Measurements from ENCODE around the gene SPG21.

Gene SPG21

GRCh38 chr15:64990168-64990470 lies 405 bp upstream of the SPG21 start:
- DNase-seq, result no peak

DNA sequence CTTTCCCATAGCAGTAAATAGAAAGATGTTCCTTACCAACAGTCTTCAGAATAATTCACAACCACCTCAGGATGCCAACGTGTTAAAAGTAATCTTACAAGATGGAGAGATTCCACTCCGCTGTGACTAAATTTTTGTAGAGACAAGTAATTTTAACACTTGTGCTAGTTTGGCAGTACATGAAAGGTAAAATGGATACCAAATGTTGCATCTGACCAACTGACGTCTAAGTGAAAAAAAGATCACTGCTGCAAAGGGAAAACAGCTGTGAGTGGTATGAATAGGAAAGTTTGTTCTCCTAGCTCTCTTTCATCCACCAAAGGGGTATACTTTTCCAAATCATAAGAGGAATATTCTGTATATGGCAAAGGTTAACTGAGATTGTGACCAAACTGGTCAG lies 2.6 kb downstream of the SPG21 start:
- no peak for DNase-seq

- DNase-seq, result no peak
These were observed 4.2 kb downstream of the SPG21 start for GRCh38 chr15:64985366-64986033.

- no peak for DNase-seq
These were observed 7.2 kb downstream of the SPG21 start for GRCh38 chr15:64982472-64982871.

GRCh38 chr15:64981812-64982431 lies 7.8 kb downstream of the SPG21 start:
- no peak for DNase-seq

- DNase-seq, result no peak
These were observed 10.4 kb downstream of the SPG21 start for GRCh38 chr15:64979252-64979710.

DNA sequence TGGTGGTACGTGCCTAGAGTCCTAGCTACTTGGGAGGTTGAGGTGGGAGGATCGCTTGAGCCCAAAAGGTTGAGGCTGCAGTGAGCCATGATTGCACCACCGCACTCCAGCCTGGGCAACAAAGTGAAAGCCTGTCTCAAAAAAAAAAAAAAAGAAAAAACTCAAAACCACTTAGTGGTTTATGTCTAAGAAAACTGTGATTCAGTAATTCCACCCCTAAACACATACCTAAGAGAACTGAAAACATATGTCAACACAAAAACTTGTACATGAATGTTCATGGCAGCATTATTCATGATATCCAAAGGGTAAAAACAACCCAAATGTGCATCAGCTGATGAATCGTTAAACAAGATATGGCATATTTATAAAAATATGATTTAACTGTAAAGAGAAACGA lies 14.3 kb downstream of the SPG21 start:
- DNase-seq, result no peak

GRCh38 chr15:64970698-64971097 lies 19.0 kb downstream of the SPG21 start:
- DNase-seq, result no peak

- DNase-seq, result no peak
These were observed 20.3 kb downstream of the SPG21 start for GRCh38 chr15:64969401-64969800.

- DNase-seq, result no peak
These were observed 28.7 kb downstream of the SPG21 start for GRCh38 chr15:64961013-64961412.

DNA sequence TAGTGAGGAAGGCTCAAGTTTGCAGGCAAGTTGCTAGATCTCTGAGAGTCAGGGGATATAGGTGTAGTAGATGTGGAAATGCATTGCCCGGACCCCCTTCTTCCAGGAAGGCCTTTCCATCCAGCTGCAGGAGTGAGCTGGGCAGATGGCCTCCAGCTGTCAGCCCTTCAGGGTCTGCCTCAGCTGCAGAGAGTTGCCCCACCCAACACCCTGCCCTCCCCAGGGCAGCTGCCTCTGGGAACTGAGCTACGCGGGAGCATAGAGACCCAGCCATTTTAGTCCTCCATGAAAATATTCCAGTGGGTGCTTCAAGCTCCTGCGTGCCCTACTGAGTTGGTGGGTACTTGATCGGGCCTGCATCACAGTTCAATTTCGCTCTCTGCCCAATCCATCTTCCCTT lies 29.6 kb downstream of the SPG21 start:
- DNase-seq, result no peak

DNA sequence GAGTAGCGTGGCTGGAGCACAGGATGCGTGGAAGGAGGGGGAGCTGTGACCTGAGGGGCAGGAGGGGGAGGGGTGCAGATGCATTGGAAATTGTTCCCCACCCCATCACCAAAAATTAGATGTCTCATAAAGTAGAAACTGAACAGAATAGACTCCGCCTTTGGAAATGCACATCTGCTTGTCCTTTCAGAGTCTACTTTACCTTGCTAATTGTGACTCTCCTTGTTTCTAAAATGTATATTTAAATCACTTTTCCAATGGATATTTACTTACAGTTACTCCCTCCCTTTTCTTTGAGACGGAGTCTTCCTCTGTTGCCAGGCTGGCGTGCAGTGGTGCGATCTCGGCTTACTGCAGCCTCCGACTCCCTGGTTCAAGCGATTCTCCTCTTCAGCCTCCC lies 30.6 kb downstream of the SPG21 start:
- no peak for DNase-seq

DNA sequence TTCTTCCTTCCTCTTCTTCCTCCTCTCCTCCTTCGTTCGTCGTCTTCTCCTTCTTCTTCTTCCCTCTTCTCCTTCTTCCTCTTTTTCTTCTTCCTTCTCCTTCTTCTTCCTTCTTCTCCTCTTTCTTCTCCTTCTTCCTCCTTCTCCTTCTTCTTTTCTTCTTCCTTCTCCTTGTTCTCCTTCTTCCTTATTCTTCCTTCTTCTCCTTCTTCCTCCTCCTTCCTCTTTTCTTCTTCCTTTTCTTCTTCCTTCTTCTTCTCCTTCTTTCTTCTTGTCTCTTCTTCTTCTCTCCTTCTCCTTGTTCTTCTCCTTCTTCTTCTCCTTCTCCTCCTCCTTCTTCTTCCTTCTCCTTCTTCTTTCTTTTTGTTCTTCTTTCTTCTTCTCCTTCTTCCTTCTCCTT lies 35.3 kb downstream of the SPG21 start:
- no peak for DNase-seq

DNA sequence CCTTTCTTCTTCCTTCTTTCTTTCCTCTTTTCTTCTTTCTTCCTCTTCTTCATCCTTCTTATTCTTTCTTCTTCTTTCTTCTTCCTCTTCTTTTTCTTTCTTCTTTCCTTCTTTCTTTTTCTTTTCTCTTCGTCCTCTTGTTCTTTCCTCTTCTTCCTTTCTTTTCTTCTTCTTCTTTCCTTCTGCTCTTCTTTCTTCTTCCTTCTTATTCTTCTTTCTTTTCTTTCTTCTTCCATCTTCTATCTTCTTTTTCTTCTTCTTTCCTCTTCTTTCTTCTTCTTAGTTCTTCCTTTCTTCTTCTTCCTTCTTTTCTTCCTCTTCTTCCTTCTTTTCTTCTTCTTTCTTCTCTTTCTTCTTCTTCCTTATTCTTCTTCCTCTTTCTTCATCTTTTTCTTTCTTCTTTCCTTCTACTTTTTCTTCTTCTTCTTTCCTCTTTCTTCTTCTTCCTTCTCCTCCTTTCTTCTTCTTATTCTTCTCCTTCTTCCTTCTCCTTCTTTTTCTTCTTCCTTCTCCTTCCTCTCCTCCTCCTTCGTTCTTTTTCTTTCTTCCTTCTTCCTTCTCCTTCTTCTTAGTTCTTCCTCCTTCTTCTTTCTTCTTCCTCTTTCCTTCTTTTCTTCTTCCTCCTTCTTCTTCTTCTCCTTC lies 37.8 kb downstream of the SPG21 start:
- no peak for DNase-seq

DNA sequence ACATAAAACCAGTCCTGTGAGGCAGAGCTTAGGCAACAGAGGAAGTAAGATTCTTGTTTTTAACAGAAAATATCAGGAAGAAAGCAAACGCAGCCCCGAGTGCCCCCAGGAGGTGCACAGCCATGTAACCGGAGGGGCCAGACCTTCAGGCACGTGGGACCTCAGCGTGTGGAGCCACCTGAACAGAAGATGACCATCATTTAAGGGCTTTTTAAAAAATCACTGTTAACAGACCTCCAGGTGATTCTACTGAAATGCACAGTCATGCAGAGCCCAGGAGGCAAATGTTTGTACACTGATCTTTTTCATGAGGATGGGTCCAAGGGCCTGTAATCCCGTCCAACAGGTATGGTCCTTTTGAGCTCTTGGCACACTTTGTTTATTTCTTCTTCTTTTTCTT lies 38.8 kb downstream of the SPG21 start:
- DNase-seq, result no peak

DNA sequence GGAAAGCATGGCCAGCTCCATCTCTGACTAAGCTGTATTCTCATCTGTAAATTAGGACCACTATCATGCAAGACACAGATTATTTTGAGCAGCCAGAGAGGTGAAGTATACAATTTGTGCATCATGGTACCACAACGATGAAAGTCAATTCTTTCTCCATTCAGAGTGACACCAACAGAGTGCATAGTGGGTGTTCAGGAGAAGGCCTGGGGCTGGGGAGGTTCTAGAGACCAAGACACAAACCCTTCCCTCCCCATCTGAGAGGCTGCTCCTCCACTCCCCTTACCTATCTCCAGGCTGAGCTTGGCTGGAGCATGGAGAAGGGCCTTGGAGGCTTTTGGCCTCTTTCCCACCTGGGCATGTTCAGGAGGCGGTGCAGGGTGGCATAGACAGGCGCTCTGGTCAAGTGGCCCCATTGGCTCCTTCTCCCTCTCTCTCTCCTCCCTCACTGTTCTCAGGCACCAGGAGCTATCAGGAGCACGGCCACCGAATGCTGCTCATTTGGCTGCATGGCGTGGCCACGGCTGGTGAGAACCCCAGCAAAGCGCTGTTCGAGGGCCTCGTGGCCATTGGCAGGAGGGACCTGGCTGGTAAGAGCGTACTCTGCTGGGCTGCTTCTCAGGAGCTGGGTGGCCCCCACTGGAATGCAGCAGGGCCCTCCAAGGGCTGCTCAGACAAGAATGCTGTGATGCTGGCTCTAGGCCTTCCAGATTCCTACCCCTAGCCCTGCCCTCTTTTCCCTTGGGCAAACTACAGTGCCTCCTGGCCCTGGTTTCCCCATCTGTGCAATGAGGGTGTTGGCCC lies 40.1 kb downstream of the SPG21 start:
- DNase-seq, result no peak

DNA sequence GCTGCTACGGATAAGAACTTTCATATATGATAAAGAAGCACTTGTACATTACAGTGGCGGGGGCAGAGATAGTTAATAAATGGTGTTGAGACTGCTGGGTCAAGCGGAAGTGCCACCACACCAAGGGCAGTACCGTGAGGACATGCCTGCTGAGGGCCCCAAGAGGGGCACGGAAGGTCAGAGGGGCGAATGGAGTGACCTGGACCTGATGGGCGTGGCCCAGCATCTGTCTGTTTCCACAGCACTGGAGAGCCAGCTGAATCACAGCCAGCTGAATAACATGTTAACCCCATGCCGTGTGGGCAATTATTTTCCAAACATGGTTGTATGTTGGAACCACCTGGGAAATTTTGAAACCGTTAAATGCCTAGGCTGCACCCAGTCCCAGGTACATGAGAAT lies 40.8 kb downstream of the SPG21 start:
- no peak for DNase-seq

- no peak for DNase-seq
These were observed 42.5 kb downstream of the SPG21 start for GRCh38 chr15:64947211-64947610.

GRCh38 chr15:64944961-64945360 lies 44.8 kb downstream of the SPG21 start:
- no peak for DNase-seq

- DNase-seq, result no peak
These were observed 46.0 kb downstream of the SPG21 start for GRCh38 chr15:64943512-64944225.

- no peak for DNase-seq
These were observed 47.4 kb downstream of the SPG21 start for GRCh38 chr15:64942356-64942755.

DNA sequence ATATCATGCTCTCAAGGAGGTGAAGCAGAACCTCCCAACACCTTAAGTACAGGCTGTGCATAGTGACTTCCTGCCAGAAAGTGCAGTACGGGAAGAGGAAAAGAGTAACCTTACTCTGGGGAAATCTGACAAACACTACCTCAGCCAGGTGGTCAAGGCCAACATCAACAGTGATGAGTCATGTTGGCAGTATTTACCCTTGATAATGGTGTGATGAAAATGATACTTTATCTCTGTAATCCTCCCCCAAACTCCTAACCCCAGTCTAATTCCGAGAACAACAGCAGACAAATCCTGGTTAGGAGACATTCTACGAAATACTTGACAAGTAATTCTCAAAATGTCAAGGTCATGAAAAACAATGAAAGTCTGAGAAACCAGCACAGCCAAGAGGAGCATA lies 51.5 kb downstream of the SPG21 start:
- DNase-seq, result no peak

GRCh38 chr15:64934023-64934422 lies 55.7 kb downstream of the SPG21 start:
- no peak for DNase-seq

Measured in activated effector memory CD4-positive, alpha-beta T cell treated with Interleukin-2 at 50 U/mL for 16 hours (primary cell).